ENCODE data around the gene SH2D4B. TPM values are rescaled to one million over a fixed set of nuclear protein-coding genes. Genes with fewer than 3 reads are reported as not detected.

SH2D4B gene
- total RNA-seq, 1 experiment from 2014 or later = 0.10 TPM

GRCh38 chr10:80585812-80586211 is 48.1 kb downstream of the SH2D4B start:
- BruUV-seq (replicated peaks) = no TSS peak
- peaks cover 16% of the 10 kb centered on the region for H3K27me3 ChIP-seq (ENCODE audit: control insufficient read depth, insufficient read depth, low read length)
- no peaks in the 10 kb centered on the region for H3K4me1 ChIP-seq (ENCODE audit: control insufficient read depth, insufficient read depth, low read length)
- H3K9me3 ChIP-seq (ENCODE audit: control insufficient read depth, insufficient read depth, low read depth, low read length) = no peaks in the 10 kb centered on the region
- no peak overlapping the region for H3K4me3 ChIP-seq (ENCODE audit: low read depth in 2 of 2, low read length in 2 of 2)
- in situ Hi-C loops (cut with HindIII; ENCODE audit: low pct_unique_long_range_greater_than_20kb, low sequenced_read_pairs) = no loop called here
- POLR2A ChIA-PET = no interaction called here
- no peak for TF ChIP-seq TCF7L2 (IDR thresholded peaks at IDR 0.05; ENCODE audit: low read depth, low read length)
- intact Hi-C loops (cut with micrococcal nuclease; ENCODE audit: unreplicated experiment) = no loop called here
- H3K27ac ChIP-seq (ENCODE audit: low read length) = no peak overlapping the region
- CTCF ChIA-PET = no interaction called here
- ATAC-seq = no peak
- DNase-seq (ENCODE audit: low read depth, low spot score) = no peak
- no peaks in the 10 kb centered on the region for H3K36me3 ChIP-seq (ENCODE audit: control insufficient read depth, insufficient read depth, low read length)

GRCh38 chr10:80588546-80588945 is 50.8 kb downstream of the SH2D4B start:
- CTCF ChIA-PET = no interaction called here
- Histone ChIP-seq H3K4me1 (ENCODE audit: control insufficient read depth, insufficient read depth, low read length) (no peaks in the 10 kb centered on the region), H3K36me3 (ENCODE audit: control insufficient read depth, insufficient read depth, low read length) (no peaks in the 10 kb centered on the region), H3K27me3 (ENCODE audit: control insufficient read depth, insufficient read depth, low read length) (peaks cover 11% of the 10 kb centered on the region), H3K4me3 (ENCODE audit: low read depth in 2 of 2, low read length in 2 of 2) (no peak overlapping the region), H3K9me3 (ENCODE audit: control insufficient read depth, insufficient read depth, low read depth, low read length) (no peaks in the 10 kb centered on the region), H3K27ac (ENCODE audit: low read length) (no peak overlapping the region)
- intact Hi-C loops (cut with micrococcal nuclease; ENCODE audit: unreplicated experiment) (no loop called here), in situ Hi-C loops (cut with HindIII; ENCODE audit: low pct_unique_long_range_greater_than_20kb, low sequenced_read_pairs) (no loop called here)
- no peak for TF ChIP-seq REST (IDR thresholded peaks at IDR 0.05; ENCODE audit: insufficient read depth in 1 of 2, low read depth in 2 of 2, low read length in 1 of 2)
- no peak for TF ChIP-seq TCF7L2 (IDR thresholded peaks at IDR 0.05; ENCODE audit: low read depth, low read length)
- no peak for TF ChIP-seq POLR2AphosphoS5 (IDR thresholded peaks at IDR 0.05; ENCODE audit: low read depth, low read length)
- TF ChIP-seq CTCF (IDR thresholded peaks at IDR 0.05) = no peak
- no peak for TF ChIP-seq SIN3A (IDR thresholded peaks at IDR 0.05; ENCODE audit: borderline replicate concordance, insufficient read depth, low read depth, low read length)
- no peak for ATAC-seq
- no peak for DNase-seq (ENCODE audit: low read depth, low spot score)
- no TSS peak for BruUV-seq (replicated peaks)
- POLR2A ChIA-PET = no interaction called here

- BruUV-seq (replicated peaks) = no TSS peak
- no peak overlapping the region for H3K27ac ChIP-seq (ENCODE audit: low read length)
- no peaks in the 10 kb centered on the region for H3K4me1 ChIP-seq (ENCODE audit: control insufficient read depth, insufficient read depth, low read length)
- ATAC-seq (no peak), DNase-seq (ENCODE audit: low read depth, low spot score) (no peak)
- in situ Hi-C loops (cut with HindIII; ENCODE audit: low pct_unique_long_range_greater_than_20kb, low sequenced_read_pairs) = no loop called here
- H3K36me3 ChIP-seq (ENCODE audit: control insufficient read depth, insufficient read depth, low read length) = no peaks in the 10 kb centered on the region
- TF ChIP-seq CTCF (IDR thresholded peaks at IDR 0.05) = no peak
- TF ChIP-seq POLR2AphosphoS5 (IDR thresholded peaks at IDR 0.05; ENCODE audit: low read depth, low read length) = no peak
- TF ChIP-seq TCF7L2 (IDR thresholded peaks at IDR 0.05; ENCODE audit: low read depth, low read length) = no peak
- TF ChIP-seq SIN3A (IDR thresholded peaks at IDR 0.05; ENCODE audit: borderline replicate concordance, insufficient read depth, low read depth, low read length) = no peak
- TF ChIP-seq REST (IDR thresholded peaks at IDR 0.05; ENCODE audit: insufficient read depth in 1 of 2, low read depth in 2 of 2, low read length in 1 of 2) = no peak
- no peaks in the 10 kb centered on the region; the same call in 1 of the 2 replicates for H3K27me3 ChIP-seq (ENCODE audit: control insufficient read depth, insufficient read depth, low read length)
- no peak overlapping the region for H3K4me3 ChIP-seq (ENCODE audit: low read depth in 2 of 2, low read length in 2 of 2)
- POLR2A ChIA-PET = no interaction called here
- intact Hi-C loops (cut with micrococcal nuclease; ENCODE audit: unreplicated experiment) = no loop called here
- CTCF ChIA-PET = no interaction called here
- H3K9me3 ChIP-seq (ENCODE audit: control insufficient read depth, insufficient read depth, low read depth, low read length) = no peaks in the 10 kb centered on the region
These were observed 52.1 kb downstream of the SH2D4B start for GRCh38 chr10:80589726-80590373.
